ENCODE data around the gene C3orf62.

C3orf62 gene

DNA sequence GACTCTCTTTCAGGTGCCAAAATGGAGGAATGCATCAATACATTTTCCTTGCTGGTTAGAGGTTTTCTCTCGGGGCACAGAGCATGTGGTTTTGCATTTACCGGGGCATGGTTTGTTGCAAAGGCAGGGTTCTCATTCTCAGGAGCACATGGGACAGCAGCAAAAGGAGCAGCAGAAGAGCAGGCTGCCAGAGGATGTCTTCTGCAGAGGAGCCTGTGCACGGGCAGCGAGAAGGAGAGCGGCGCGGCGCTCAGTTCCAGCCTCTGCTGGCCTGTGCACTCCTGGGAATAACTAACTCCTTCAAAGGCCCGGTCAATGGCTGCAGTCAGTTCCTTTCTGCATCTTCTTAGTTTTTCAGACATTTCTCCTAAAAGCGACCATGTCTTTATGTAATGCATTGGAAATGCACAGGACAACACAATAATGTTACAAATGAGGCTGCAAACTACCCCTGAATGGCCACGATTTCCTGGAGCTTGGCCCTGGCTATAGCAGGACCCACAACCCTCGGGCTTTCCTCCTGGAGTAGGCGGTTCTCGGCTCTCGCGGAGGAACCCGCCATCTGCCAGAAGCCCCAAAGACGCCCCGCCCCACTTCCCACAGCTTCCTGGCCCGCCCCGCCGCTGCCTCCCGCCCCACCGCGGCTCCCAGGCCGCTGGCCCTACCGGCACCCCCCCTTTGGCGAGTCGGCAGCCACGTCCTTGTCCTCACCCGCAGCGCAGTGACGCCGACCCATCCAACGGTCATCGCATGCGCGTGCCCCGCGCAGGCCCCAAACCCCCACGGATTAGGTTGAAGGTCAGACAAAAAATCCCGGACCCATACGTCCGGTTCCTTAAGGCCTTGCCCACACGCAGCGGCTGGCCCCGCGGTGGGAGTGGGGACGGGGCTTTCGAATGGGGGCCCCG lies at the start of gene C3orf62:
Gene C3orf62, minus strand, starts transcription at position 758 of the 908 bp plus-strand sequence. Its CDS starts 360 bp downstream, at position 398.
- H3K27ac ChIP-seq = peak within 1 kb of the TSS; percentile 74
- TF ChIP-seq CTCF (IDR thresholded peaks at IDR 0.05) (no peak), ZFX (IDR thresholded peaks at IDR 0.05; ENCODE audit: borderline replicate concordance) (no peak)

DNA sequence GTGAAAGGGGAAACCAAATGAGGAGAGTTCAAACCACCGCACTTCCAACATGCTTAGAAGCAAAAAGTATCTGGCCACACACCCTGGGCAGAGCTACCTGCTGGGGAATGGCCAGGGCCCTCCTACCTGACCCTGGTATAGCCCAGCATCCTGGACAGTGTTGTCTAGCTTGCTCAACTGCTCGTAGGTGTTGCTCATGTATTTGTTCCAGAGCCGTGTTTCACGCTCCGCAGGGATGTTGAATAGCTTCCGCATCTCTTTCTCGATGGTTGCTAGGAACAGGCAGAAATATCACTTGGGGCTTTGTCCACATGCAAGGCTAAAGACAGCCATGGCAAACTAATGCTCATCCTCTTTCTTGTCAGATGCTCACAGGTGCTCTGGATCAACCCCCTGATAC lies 47.7 kb upstream of the C3orf62 start:
- H3K27ac ChIP-seq = no peak overlapping the region
- TF ChIP-seq CTCF (IDR thresholded peaks at IDR 0.05) (no peak), ZFX (IDR thresholded peaks at IDR 0.05; ENCODE audit: borderline replicate concordance) (no peak)

- no peak overlapping the region for H3K27ac ChIP-seq
- TF ChIP-seq CTCF (IDR thresholded peaks at IDR 0.05) (no peak), ZFX (IDR thresholded peaks at IDR 0.05; ENCODE audit: borderline replicate concordance) (no peak)
Measured at GRCh38 chr3:49316696-49317457, 39.8 kb upstream of the C3orf62 start.

DNA sequence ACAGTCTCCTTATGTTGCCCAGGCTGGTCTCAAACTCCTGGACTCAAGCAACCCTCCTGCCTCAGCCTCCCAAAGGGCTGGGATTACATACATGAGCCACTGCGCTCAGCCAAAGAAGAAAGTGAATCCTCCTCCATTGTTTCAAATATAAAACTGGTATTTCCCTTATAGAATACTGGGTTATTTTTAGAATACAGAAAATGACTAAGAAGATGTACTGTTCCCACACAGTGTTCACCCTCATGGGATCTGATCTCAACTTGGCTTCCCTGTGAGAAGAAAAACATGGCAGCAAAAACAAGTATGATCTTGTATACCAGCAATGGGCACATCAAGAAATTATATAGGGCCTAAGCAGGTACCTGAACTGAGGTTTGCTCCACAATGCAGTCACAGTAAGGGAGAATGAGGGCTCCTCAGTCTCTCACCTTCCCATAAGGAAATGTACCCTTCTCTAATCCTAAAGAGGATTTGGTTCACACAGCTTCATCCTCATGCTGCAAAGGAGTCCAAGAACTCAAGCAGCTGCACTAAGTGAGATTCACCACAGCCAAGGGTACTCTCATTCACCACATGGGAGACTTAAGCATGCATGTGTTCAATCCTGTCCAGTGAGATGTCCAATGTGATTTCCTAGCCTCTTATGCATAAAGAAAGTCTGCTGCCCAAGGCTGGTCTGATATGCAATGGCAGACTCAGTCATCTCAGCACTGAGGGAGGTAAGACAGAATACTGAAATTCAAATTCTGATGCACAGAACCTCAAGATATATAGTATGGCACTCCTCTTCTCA lies 37.1 kb upstream of the C3orf62 start:
- TF ChIP-seq ZFX (IDR thresholded peaks at IDR 0.05; ENCODE audit: borderline replicate concordance) (no peak), CTCF (IDR thresholded peaks at IDR 0.05) (no peak)
- H3K27ac ChIP-seq = no peak overlapping the region

DNA sequence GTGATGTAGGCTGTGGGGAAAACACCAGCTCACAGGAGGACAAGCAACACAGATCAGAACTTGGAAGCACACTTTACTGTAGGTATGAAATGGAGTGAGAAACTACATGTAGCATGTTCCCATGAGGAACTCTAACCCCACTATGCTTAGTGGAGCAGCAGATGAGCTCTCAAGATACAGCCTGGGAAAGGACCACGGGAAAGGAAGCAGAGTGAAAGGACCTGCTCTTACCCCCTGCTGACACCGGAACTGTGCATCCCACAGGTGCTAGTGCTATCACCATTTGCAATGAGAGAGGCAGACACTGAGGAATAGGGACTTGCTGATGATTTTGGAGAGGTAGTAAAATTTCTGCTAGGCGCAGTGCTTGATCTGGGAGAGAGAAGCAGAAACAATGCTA lies 34.3 kb upstream of the C3orf62 start:
- no peak overlapping the region for H3K27ac ChIP-seq
- TF ChIP-seq ZFX (IDR thresholded peaks at IDR 0.05; ENCODE audit: borderline replicate concordance) (no peak), CTCF (IDR thresholded peaks at IDR 0.05) (no peak)

DNA sequence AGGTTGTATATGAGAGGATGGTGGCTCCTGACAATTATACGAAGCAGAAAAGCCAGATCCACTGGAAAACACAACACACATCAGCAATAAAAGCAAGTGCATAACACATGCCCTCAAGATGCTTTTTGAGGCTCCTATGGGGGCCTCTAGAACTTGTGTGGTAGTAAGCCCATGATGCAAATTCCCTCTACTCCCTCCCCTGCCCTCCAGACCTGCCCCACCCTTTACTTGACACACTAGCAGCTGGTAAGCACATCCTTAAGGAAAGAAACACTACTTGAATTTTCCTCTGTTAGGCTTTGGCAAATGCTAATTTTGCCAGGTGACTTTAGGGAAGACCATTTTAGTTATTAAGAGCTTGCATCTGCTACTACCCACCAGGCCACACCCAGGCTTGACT lies 33.6 kb upstream of the C3orf62 start:
- no peak for TF ChIP-seq ZFX (IDR thresholded peaks at IDR 0.05; ENCODE audit: borderline replicate concordance)
- no peak for TF ChIP-seq CTCF (IDR thresholded peaks at IDR 0.05)
- no peak overlapping the region for H3K27ac ChIP-seq

Data from 22Rv1 (cell line).